Dedifferentiated amniotic fluid mesenchymal stem cell (primary cell): ENCODE data around the gene PPARD.

Experiments
- DNase-seq: peaks from one replicate; pipeline ENCODE4 v3.0.0-alpha.2; 2016; ENCODE audit errors: extremely low spot score

The PPARD gene

GRCh38 chr6:35469751-35470662 is 127.6 kb downstream of the PPARD start:
- DNase-seq, result no peak

GRCh38 chr6:35470663-35471120 is 128.3 kb downstream of the PPARD start:
- DNase-seq, result no peak

- DNase-seq, result no peak
Observed at GRCh38 chr6:35471836-35472345, 129.5 kb downstream of the PPARD start.

- DNase-seq, result no peak
Observed at GRCh38 chr6:35473075-35473849, 130.9 kb downstream of the PPARD start.

GRCh38 chr6:35473850-35474130 is 131.4 kb downstream of the PPARD start:
- no peak for DNase-seq

GRCh38 chr6:35474131-35474941 is 132.0 kb downstream of the PPARD start:
- no peak for DNase-seq

GRCh38 chr6:35474942-35475570 is 132.7 kb downstream of the PPARD start:
- DNase-seq, result no peak

GRCh38 chr6:35475573-35475972 is 133.2 kb downstream of the PPARD start:
- DNase-seq, result no peak

- DNase-seq, result no peak
Observed at GRCh38 chr6:35476004-35476403, 133.6 kb downstream of the PPARD start.

GRCh38 chr6:35477028-35477427 is 134.7 kb downstream of the PPARD start:
- DNase-seq, result no peak
